GM10266 (cell line): ENCODE results near the gene TMEM126A.
"Not testable (repeated sequence)": the region's sequence is repeated elsewhere in the genome, so short reads cannot be mapped to it uniquely, and the experiment has no call there.

Source experiments
- DNase-seq: peaks from one replicate; pipeline ENCODE4 v3.0.0; 2012; ENCODE audit errors: extremely low spot score
- TF ChIP-seq, protein P1 (sequence below): IDR thresholded peaks from 2 replicates; pipeline ENCODE4 v1.5.1; 2012; ENCODE audit warnings: mild to moderate bottlenecking, low read depth; ENCODE audit not compliant: control insufficient read depth, insufficient read depth; ENCODE audit errors: missing control alignments

The TMEM126A gene

DNA sequence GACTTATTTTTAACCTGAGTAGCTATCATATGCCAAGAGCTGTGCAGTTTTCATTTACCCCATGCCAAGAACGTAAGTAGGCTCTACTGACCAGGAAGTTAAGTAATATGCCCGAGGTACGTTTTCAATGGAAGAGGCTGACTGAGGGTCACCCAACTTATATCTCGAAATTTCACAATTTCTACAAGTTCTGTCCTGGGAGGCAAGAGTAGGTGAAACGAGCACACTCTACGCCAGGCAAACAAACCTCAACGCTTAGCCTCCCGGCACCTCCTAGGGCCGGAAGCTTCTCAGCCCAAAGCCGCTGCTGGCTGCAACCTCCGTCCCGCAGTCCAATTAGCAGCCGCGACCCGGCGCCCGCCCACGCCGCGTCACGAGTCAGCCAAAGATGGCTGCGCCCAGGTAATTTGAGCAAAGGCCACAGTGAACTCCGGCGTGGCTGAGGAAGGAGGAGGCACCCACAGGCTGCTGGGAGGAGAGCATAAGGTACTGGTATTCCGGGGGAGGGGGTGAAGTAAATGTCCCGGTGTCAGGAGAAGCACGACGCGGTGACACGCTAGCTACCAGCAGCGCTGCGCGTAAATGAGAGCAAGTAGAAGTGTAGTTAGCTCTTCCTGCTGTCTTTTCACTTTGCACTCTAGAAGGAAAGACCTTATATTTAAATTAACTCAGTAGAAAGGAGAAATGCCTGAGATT, at the start of gene TMEM126A:
Gene TMEM126A (plus strand): TSS at position 364 of the 696 bp plus-strand sequence. CDS start 2,289 bp downstream, outside the sequence.
- DNase-seq: peak; percentile 83
- TF ChIP-seq, protein P1, sequence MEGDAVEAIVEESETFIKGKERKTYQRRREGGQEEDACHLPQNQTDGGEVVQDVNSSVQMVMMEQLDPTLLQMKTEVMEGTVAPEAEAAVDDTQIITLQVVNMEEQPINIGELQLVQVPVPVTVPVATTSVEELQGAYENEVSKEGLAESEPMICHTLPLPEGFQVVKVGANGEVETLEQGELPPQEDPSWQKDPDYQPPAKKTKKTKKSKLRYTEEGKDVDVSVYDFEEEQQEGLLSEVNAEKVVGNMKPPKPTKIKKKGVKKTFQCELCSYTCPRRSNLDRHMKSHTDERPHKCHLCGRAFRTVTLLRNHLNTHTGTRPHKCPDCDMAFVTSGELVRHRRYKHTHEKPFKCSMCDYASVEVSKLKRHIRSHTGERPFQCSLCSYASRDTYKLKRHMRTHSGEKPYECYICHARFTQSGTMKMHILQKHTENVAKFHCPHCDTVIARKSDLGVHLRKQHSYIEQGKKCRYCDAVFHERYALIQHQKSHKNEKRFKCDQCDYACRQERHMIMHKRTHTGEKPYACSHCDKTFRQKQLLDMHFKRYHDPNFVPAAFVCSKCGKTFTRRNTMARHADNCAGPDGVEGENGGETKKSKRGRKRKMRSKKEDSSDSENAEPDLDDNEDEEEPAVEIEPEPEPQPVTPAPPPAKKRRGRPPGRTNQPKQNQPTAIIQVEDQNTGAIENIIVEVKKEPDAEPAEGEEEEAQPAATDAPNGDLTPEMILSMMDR: no peak

DNA sequence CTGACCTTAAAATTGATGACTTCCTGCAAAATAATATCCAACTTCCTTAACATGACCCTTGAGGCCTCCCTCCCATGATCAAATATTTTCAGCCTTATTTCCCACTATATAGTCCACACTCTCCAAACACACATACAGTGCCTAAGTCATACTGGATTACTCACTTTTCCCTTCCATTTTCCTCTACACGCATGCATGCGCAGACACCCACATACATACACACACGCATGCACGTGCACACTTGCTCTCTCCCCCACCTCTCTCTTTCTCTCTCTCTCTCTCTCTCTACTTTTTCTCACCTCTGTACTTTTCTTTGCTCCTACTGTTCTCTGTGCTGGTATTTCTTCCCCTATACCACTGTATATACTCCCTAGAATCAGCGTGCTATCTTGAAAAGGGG, 48.7 kb upstream of the TMEM126A start:
- DNase-seq: no peak
- TF ChIP-seq, protein P1: no peak

DNA sequence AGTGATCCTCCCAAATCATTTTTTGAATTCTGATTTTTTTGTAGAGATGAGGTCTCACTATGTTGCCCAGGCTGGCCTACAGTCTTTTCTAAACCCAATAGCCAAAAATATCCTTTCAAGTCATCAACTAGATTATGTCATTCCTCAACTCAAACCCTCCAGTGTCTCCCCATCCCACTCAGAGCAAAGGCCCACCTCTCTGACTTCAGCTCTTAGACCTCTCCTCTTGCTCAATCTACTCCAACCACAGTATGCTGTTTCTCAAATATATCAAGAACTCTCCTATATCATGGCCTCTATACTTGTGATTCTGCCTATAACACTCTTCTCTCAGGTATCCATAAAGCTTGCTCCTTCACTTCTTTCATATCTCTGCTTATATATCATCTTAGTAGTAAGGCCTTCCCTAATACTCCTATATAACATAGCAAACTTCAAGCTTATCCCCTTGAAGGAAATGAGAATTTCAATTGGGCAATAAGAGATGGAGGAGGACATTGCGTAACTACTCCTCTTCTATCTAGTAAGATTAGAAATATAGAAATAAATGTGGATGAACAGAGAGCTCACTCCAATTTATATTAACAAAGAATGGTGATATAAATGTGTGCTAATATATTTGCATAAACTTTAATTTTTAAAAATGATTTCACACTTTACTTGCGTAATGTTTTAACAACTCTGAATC, 45.1 kb upstream of the TMEM126A start:
- TF ChIP-seq, protein P1: no peak
- no peak for DNase-seq

DNA sequence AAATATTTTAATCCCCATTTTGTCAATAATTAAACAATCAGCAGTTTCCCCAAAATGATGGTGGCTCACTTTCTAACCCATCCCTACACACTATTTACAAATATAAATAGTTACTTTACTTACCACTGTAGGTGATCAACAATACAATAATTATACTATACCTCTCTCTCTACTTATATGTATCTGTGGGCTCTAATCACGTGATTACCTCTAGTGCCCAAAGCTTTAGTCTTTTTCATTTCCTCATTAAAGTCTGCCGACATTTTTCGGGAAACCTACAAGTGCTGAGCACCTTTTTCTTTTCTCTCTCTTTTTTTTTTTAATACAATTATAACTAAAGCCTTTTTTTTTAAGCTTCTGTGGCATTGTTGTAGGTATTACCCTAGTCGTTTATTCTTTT, 44.5 kb upstream of the TMEM126A start:
- TF ChIP-seq, protein P1: no peak

DNA sequence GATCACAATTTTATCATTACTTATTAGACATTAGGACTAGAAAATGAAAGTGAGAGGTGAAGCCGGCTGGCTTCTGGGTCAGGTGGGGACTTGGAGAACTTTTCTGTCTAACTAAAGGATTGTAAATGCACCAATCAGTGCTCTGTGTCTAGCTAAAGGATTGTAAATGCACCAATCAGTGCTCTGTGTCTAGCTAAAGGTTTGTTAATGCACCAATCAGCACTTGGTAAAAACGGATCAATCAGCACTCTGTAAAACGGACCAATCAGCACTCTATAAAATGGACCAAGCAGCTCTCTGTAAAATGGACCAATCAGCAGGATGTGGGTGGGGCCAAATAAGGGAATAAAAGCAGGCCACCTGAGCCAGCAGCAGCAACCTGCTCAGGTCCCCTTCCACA, 41.5 kb upstream of the TMEM126A start:
- not testable (repeated sequence) for DNase-seq

More for the DNA sequence above, 44.5 kb upstream of the TMEM126A start:
- no peak for DNase-seq

DNA sequence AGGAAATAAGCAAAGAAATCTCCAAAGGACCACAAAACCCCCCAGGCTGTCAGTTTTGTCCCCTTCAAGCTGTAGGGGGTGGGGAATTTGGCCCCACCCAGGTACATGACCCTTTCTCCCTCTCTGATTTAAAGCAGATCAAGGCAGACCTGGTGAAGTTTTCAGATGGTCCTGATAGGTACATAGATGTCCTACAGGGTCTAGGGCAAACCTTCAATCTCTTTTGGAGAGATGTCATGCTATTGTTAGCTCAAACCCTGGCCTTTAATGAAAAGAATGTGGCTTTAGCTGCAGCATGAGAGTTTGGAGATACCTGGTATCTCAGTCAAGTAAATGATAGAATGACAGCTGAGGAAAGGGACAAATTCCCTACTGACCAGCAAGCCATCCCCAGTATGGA, 39.1 kb upstream of the TMEM126A start:
- DNase-seq: not testable (repeated sequence)

DNA sequence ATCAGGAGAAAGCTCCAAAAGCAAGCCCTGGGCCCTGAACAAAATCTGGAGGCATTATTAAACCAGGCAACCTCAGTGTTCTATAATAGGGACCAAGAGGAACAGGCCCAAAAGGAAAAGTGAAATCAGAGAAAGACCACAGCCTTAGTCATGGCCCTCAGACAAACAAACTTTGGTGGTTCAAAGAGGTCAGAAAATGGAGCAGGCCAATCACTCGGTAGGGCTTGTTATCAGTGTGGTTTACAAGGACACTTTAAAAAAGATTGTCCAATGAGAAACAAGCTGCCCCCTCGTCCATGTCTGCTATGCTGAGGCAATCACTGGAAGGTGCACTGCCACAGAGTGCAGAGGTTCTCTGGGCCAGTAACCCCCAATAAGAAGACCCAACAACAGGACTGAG, 38.5 kb upstream of the TMEM126A start:
- DNase-seq: not testable (repeated sequence)

DNA sequence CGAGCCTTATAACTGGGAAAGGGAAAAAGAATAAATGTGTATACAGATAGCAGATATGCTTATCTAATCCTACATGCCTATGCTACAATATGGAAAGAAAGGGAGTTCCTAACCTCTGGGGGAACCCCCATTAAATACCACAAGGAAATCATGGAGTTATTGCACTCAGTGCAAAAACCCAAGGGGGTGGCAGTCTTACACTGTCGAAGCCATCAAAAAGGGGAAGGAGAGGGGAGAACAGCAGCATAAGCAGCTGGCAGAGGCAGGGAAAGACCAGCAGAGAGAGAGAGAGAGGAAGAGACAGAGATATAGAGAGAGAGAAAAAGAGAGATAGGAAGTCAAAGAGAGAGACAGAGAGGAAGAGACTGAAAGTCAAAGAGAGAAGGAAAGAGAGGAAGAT, 36.1 kb upstream of the TMEM126A start:
- not testable (repeated sequence) for DNase-seq

DNA sequence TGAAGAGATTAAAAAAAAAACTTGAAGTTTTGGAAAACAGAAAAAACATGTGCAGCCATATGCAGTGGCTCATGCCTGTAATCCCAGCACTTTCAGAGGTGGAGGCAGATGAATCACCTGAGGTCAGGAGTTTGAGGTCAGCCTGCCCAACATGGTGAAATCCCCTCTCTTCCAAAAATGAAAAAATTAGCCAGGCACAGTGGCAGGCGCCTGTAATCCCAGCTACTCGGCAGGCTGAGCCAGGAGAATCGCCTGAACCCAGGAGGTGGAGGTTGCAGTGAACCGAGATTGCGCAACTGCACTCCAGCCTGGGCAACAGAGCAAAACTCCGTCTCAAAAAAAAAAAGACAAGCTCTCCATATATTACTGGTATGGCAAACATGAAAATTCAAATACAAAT, 28.3 kb upstream of the TMEM126A start:
- TF ChIP-seq, protein P1: no peak
- DNase-seq: no peak
